ENCODE results near the gene SLC25A24. TPM values are rescaled to one million over a fixed set of nuclear protein-coding genes. Genes with fewer than 3 reads are reported as not detected.
"Not testable (repeated sequence)": the region's sequence is repeated elsewhere in the genome, so short reads cannot be mapped to it uniquely, and the experiment has no call there.

The SLC25A24 gene
- total RNA-seq, 1 experiment from 2014 or later, result 21.0 TPM

GRCh38 chr1:108211014-108211413 is 10.9 kb upstream of the SLC25A24 start:
- no peaks in the 10 kb centered on the region for H3K4me1 Mint-ChIP-seq (ENCODE audit: insufficient read depth, unreplicated experiment)
- no peak overlapping the region for H3K27ac Mint-ChIP-seq (ENCODE audit: low read depth, unreplicated experiment)
- DNase-seq (ENCODE audit: unreplicated experiment), result no peak
- ChIA-PET CTCF (interaction anchor here (0.9 to 1.4 kb wide), 4 partner anchors 9 to 433 kb away, joined by 3 to 4 read pairs (median 4); no protein-coding TSS in a partner anchor), POLR2A (interaction anchor here (2.7 kb wide), 1 partner anchor 11 kb away, joined by 12 read pairs; the partner anchor contains the start of gene SLC25A24)
- peaks cover 7% of the 10 kb centered on the region for H3K36me3 Mint-ChIP-seq (ENCODE audit: insufficient read depth, unreplicated experiment)
- TF ChIP-seq CTCF (IDR thresholded peaks at IDR 0.05; ENCODE audit: unreplicated experiment), result no peak
- BruUV-seq (replicated peaks), result no TSS peak
- peaks cover 64% of the 10 kb centered on the region for H3K27me3 Mint-ChIP-seq (ENCODE audit: insufficient read depth, unreplicated experiment)
- intact Hi-C loops (cut with micrococcal nuclease), result no loop called here
- H3K9me3 Mint-ChIP-seq (ENCODE audit: unreplicated experiment), result no peaks in the 10 kb centered on the region
- no peak overlapping the region for H3K4me3 Mint-ChIP-seq (ENCODE audit: unreplicated experiment)

GRCh38 chr1:108209456-108210108 is 9.4 kb upstream of the SLC25A24 start:
- no peaks in the 10 kb centered on the region for H3K9me3 Mint-ChIP-seq (ENCODE audit: unreplicated experiment)
- intact Hi-C loops (cut with micrococcal nuclease), result loop anchor here (10.0 kb wide), 2 partner anchors 335 to 425 kb away; no protein-coding TSS in a partner anchor

GRCh38 chr1:108208724-108209446 is 8.7 kb upstream of the SLC25A24 start:
- Mint-ChIP-seq H3K9me3 (ENCODE audit: unreplicated experiment) (no peaks in the 10 kb centered on the region), H3K4me1 (ENCODE audit: insufficient read depth, unreplicated experiment) (no peaks in the 10 kb centered on the region), H3K27me3 (ENCODE audit: insufficient read depth, unreplicated experiment) (peaks cover 67% of the 10 kb centered on the region), H3K4me3 (ENCODE audit: unreplicated experiment) (no peak overlapping the region), H3K27ac (ENCODE audit: low read depth, unreplicated experiment) (no peak overlapping the region), H3K36me3 (ENCODE audit: insufficient read depth, unreplicated experiment) (peaks cover 7% of the 10 kb centered on the region)
- ChIA-PET POLR2A (interaction anchor here (0.7 kb wide), 1 partner anchor 13 kb away, joined by 3 read pairs; no protein-coding TSS in a partner anchor), CTCF (interaction anchor here (0.6 to 1.1 kb wide), 2 partner anchors 8 to 351 kb away, joined by 3 to 4 read pairs; partner anchors contain the start of gene EEIG2)
- intact Hi-C loops (cut with micrococcal nuclease), result loop anchor here (10.0 kb wide), 2 partner anchors 334 to 424 kb away; no protein-coding TSS in a partner anchor
- BruUV-seq (replicated peaks), result no TSS peak
- DNase-seq (ENCODE audit: unreplicated experiment), result no peak
- no peak for TF ChIP-seq CTCF (IDR thresholded peaks at IDR 0.05; ENCODE audit: unreplicated experiment)

More at GRCh38 chr1:108209456-108210108, 9.4 kb upstream of the SLC25A24 start:
- TF ChIP-seq CTCF (IDR thresholded peaks at IDR 0.05; ENCODE audit: unreplicated experiment), result no peak
- no TSS peak for BruUV-seq (replicated peaks)
- Mint-ChIP-seq H3K27me3 (ENCODE audit: insufficient read depth, unreplicated experiment) (peaks cover 67% of the 10 kb centered on the region), H3K27ac (ENCODE audit: low read depth, unreplicated experiment) (no peak overlapping the region), H3K4me3 (ENCODE audit: unreplicated experiment) (no peak overlapping the region), H3K4me1 (ENCODE audit: insufficient read depth, unreplicated experiment) (no peaks in the 10 kb centered on the region), H3K36me3 (ENCODE audit: insufficient read depth, unreplicated experiment) (peaks cover 7% of the 10 kb centered on the region)
- POLR2A ChIA-PET, result no interaction called here
- CTCF ChIA-PET, result interaction anchor here (0.6 to 1.1 kb wide), 2 partner anchors 9 to 350 kb away, joined by 3 to 4 read pairs; partner anchors contain the start of gene EEIG2
- DNase-seq (ENCODE audit: unreplicated experiment), result no peak

- DNase-seq (ENCODE audit: unreplicated experiment); CTCF ChIA-PET; POLR2A ChIA-PET; BruUV-seq (replicated peaks); H3K4me3 Mint-ChIP-seq (ENCODE audit: unreplicated experiment); H3K36me3 Mint-ChIP-seq (ENCODE audit: insufficient read depth, unreplicated experiment); H3K9me3 Mint-ChIP-seq (ENCODE audit: unreplicated experiment); H3K27ac Mint-ChIP-seq (ENCODE audit: low read depth, unreplicated experiment): not testable (repeated sequence)
- intact Hi-C loops (cut with micrococcal nuclease), result loop anchor here (10.0 kb wide), 2 partner anchors 329 to 419 kb away; no protein-coding TSS in a partner anchor
- H3K27me3 Mint-ChIP-seq (ENCODE audit: insufficient read depth, unreplicated experiment), result peaks cover 29% of the 10 kb centered on the region
- peaks cover 13% of the 10 kb centered on the region for H3K4me1 Mint-ChIP-seq (ENCODE audit: insufficient read depth, unreplicated experiment)
Observed at GRCh38 chr1:108203582-108203981, 3.4 kb upstream of the SLC25A24 start.

Measured in MCF 10A (cell line).